GM18511 (cell line): ENCODE data around the gene SLC36A2.
"Not testable (repeated sequence)": the region's sequence is repeated elsewhere in the genome, so short reads cannot be mapped to it uniquely, and the experiment has no call there.

Source experiments
- ATAC-seq: cut with Tn5 transposase; IDR thresholded peaks from one replicate; pipeline ENCODE4 v1.9.1; 2021; ENCODE audit warnings: mild to moderate bottlenecking, moderate library complexity; ENCODE audit not compliant: unreplicated experiment

Gene SLC36A2

DNA sequence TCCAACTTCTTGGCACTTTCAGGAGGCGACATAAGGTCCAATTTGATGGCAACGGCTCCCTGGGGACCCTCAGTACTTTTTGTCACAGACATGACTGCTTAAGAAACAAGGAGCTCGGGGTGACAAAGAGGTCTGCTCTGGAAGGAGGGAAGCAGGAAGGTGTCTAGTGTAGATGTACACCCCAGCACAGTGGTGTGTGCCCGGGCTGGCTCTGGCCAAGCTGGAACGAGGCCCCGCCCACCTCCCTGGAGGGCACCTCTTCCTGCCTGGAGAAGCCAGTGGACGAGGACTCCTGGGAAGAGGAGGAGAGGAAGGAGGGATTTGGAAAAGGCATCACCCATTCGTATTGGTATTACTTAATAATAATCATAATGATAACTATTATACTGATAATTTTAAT lies at the start of gene SLC36A2:
TSS of gene SLC36A2 (minus strand) at position 191 of the 400 bp plus-strand sequence. CDS start at position 92, 99 bp downstream.
- ATAC-seq = no peak

- no peak for ATAC-seq
Measured at GRCh38 chr5:151388960-151389359, 41.6 kb upstream of the SLC36A2 start.

GRCh38 chr5:151384106-151384505 lies 36.7 kb upstream of the SLC36A2 start:
- no peak for ATAC-seq

- no peak for ATAC-seq
Measured at GRCh38 chr5:151383011-151383410, 35.7 kb upstream of the SLC36A2 start.

DNA sequence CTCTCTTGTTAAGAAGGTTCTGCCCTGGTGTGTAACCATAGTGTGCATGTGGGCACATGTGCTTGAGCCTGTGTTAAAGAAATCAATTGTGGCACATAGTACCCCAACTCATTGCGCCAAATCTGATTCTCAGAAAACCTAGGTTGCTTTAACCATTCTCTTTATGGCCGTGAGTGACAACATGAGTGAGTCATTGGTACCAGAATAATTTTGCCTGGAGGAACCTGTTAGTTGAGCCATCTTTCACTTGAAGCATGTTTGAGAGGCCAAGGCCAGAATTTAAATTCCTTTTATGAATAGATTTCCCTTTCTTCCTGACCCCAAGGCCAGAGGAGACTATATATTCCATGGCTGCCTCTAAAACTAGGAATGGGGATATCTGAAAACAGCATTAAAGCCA lies 35.2 kb upstream of the SLC36A2 start:
- ATAC-seq = no peak

DNA sequence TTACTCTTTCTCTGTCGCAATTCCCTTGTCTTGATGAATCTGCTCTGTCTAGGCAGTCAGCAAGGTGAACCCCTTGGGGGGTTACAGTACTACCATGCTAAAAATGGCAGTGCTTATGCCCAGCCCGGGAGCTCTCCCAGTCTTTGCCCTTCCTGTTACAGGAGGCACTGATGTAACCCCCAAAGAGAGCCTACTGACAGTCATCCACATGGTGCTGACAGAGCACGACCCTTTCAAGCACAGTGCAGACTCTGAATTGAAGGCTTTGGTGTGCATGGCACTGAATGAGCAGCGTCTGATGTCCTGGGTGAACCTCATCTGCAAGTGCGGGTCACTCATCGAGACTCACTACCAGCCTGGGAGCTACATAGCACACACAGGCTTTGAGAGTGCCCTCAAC lies 34.5 kb upstream of the SLC36A2 start:
- ATAC-seq = no peak

- ATAC-seq = no peak
Measured at GRCh38 chr5:151378616-151379015, 31.3 kb upstream of the SLC36A2 start.

- no peak for ATAC-seq
Measured at GRCh38 chr5:151374539-151374938, 27.2 kb upstream of the SLC36A2 start.

DNA sequence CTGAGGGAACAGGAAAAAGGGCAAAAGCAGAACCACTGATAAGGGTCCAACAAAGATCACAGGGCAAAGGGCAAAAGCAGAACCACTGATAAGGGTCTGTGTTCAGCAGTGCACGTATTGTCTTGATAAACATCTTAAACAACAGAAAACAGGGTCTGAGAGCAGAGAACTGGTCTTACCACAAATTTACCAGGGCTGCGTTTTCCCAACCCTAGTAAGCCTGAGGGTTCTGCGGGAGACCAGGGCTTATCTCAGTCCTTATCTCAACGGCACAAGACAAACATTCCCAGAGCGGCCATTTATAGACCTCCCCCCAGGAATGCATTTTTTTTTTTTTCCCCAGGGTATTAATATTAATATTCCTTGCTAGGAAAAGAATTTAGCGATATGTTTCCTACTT lies 19.7 kb upstream of the SLC36A2 start:
- not testable (repeated sequence) for ATAC-seq

DNA sequence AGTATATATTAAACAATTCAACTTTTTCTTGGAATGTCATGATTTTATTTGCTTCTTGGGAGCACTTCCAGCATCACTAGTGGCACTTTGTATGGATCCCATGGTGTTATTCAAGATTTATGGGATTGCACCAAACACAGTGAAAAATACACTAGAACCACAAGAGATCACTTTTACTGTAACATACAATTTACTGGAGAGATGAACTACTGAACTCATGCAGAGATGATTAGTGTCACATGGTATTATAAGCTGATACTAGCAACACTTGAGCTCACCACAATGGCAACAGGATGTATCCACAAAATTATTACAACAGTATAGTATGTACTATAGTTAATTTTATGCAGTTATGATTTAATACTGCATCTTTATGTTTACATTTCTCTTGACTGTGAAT lies 16.3 kb upstream of the SLC36A2 start:
- no peak for ATAC-seq

DNA sequence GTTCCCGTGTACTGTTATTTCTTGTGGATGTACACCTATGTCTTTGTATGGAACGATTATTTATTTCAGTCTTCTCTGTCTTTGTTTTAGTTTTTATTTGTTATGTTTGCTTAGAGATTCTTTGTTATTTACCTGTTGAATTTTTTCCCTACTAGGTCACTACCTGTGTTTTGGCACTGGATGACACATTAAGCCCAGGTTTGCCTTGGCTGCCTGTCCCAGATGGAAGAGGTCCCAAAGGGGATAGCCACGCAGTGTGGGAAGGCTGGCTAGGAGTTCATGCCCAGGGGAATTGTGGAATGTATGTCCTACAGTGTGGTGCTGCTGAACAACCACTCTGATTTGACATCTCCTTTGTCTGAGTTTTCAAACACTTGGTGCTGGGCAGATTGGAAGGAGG lies 15.6 kb upstream of the SLC36A2 start:
- ATAC-seq = no peak

- no peak for ATAC-seq
Measured at GRCh38 chr5:151359391-151359790, 12.0 kb upstream of the SLC36A2 start.

GRCh38 chr5:151357792-151358191 lies 10.4 kb upstream of the SLC36A2 start:
- ATAC-seq = no peak

GRCh38 chr5:151357097-151357496 lies 9.7 kb upstream of the SLC36A2 start:
- ATAC-seq = no peak

DNA sequence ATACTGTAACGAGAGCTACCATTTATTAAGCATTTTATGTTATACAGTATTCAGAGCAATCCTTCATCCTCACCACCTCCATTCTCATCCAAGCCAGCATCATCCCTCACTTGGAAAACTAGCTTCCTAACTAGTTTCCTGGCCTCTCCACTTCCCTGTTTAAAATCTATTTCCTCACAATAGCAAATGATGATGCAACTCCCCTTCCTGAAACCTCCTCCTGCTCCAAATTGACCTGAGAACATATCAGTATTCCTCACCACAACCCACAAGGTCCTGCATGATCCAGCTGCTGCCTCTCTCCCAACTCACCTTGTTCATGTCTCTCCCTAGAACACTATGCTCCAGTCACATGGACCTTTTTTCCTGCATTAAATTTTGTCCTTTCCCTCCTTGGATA lies 4.3 kb upstream of the SLC36A2 start:
- ATAC-seq = no peak

DNA sequence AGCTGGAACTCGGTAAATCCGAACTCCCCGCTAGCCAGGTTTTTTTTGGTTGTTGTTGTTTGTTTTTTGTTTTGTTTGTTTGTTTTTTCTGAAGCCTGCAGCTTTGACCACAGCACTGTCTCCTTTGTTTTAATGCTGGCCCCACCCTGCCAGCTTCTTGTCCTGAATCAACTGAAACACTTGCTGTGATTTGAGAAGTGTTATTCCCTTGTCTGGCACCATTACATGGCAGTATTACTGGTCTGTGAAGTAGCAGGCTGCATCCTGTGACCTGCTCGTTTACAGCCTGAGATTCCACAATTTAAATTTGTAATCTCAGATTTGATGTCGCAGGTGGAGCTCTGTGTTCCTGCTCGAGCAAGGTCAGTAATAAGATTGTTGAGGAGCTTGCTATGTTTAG lies 1.4 kb upstream of the SLC36A2 start:
- no peak for ATAC-seq

DNA sequence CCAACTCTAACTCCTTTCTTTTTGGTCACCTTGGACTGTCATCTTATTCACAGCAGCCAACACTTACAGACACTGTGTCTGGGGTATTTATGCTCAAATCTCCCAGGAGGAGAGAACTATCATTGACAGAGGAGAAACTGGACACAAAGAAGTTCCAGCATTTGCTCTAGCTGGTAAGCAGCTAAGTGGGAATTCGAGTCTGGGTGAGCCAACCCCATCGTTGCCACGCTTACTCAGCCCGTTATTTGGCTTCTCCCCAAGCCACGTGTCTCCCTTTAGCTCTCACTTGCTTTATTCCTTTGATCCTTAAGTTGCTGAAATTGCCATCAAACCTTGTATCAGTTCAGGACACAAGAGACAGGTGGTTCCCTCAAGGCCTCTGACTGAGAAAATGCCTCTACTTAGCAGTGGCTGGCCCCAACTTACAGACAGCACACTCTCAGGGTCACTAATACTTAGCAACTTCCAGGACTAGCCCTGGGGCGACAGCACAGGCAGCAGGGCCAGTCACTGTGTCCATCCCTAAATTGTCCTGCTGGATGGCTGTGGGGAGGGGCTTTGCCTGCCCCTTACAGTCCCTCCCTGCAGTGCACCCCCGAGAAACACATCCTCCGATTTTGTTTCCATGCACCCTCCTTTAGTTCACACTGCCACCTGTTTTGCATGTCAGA lies 1.4 kb downstream of the SLC36A2 start:
- ATAC-seq = no peak

DNA sequence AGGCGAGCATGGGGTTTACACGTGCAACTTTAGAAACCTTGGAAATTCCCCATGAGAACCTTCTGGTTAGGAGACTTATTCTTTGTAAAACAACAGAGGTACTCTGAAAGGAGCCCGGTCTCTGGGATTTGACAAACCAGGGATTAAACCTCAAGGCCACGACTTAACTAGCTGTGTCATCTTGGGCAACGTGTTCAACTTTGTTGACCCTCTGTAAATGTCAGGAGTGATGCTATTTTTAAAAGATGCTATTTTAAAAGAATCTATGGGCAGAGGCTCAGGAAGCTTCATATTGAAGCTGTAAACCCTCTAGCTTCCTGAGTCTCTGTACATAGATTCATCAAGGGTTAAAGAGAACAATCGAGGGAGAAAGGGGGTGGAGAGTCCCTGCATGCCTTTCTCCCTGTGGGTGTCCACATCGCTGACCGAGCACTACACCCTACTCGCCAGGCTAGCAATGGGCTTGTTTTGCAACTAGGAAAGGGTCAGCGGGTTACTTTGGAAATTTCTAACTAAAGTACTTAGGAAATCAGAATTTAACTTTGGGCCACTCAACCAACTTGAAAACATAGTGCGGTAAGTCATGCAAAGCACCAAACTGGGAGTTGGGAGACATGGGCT lies 2.1 kb downstream of the SLC36A2 start:
- no peak for ATAC-seq

DNA sequence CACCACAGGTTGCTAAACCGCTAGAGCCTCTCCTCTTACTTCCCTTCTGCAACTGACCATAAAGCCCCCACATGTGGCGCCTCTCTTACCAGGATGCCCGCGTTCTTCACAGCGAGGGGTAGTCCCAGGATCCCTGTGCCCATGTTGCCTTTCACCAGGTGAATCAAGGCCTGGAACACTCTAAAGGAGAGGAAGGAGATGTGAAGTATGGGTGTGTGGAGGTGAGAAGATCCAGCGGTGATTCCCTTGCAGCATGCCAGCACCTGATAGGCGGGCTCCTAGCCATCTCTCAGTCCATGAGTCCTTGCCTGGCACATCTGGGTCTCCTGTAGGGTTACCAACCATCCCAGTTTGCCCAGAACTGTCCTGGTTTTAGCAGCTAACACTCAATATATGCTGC lies 3.3 kb downstream of the SLC36A2 start:
- no peak for ATAC-seq

GRCh38 chr5:151340004-151340403 lies 7.4 kb downstream of the SLC36A2 start:
- ATAC-seq = no peak

DNA sequence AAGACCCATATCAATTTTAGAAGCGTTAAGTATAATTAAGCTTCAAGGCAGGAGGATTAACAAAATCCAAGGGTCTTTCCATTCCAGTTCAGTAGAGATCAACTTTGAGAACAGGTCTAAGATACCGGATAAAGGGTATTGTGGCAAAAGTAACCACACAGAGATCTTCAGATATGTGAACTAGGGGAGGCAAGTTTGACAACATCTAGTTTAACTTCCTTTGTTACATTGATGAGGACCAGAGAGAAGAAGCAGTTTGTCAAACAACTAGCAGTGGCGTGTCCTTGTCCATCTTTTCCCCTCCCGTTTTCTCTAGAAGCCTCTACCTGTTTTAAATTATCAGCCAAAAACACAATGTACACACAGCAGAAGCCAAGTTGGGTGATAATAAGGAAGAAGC lies 8.6 kb downstream of the SLC36A2 start:
- no peak for ATAC-seq

DNA sequence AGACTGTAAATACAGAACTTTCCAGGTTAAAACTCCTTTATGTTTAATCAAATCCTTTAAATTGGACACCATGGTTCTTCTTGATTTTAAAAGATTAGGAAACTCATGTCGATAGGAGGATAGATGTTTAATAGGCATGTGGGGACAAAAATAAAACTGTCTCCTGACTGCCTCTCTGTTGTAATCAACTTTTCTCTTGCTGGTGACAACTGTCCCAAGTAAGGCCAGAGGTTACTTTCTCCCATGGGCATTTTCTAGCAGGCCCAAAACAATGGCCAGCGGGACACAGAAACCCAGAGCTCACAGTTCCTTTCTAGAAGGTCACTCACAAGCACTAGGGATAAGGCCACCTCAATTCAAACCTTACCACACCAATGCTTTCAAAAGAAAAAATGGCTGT lies 14.5 kb downstream of the SLC36A2 start:
- no peak for ATAC-seq

DNA sequence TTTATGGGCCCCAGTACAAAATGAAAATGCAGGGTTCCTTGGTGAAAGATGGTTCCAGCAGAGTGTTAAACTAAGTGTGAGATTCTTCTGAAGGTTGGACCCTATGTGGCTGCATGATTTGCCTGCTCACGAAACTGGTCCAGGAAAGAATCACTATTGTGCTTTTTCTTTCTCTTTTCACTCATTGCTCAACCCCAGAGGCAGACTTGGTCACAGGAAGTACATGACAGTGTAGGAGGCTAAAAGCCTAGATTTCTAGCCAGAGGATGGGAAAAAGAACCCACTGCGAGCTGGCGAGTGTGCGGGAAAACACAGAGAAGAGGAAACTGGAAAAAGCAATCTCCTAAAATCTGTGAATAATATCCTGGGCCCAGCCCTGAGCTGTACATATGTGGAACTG lies 18.6 kb downstream of the SLC36A2 start:
- no peak for ATAC-seq
